ENCODE results near the gene MFAP4.

GRCh38 chr17:19369107-19369778 lies 17.7 kb downstream of the MFAP4 start:
- TF ChIP-seq ZNF274 (IDR thresholded peaks at IDR 0.05; ENCODE audit: low read depth, low read length), result no peak
- TF ChIP-seq YY1 (IDR thresholded peaks at IDR 0.05; ENCODE audit: insufficient read depth, insufficient read length), result no peak
